ENCODE measurements around the gene C4orf46. TPM values are rescaled to one million over a fixed set of nuclear protein-coding genes. Genes with fewer than 3 reads are reported as not detected.

The C4orf46 gene
- 13.0 and 13.1 TPM in 2 replicates for total RNA-seq (2013; cell fraction: nucleolus; rRNA removed)
- 16.2 and 17.2 TPM in 2 replicates for total RNA-seq (2014; rRNA removed)
- 19.8 and 20.8 TPM in 2 replicates for total RNA-seq (2014; rRNA removed; fragmentation: Illumina TruSeq; extraction: Trizol)
- total RNA-seq (2021), result 14.4 and 16.4 TPM in 2 replicates
- 8.6 TPM for polyA plus RNA-seq (2011; ENCODE audit: low read depth)
- polyA plus RNA-seq (2011; rRNA removed), result 40.2 and 47.8 TPM in 2 replicates
- polyA plus RNA-seq (2011; cell fraction: cytosol; rRNA removed), result 11.7 and 14.0 TPM in 2 replicates
- 9.3 and 9.7 TPM in 2 replicates for polyA plus RNA-seq (2011; cell fraction: nucleus; rRNA removed)
- polyA plus RNA-seq (2012), result 9.6 and 10.5 TPM in 2 replicates
- 24.8 and 43.6 TPM in 2 replicates for polyA plus RNA-seq (2014; fragmentation: Illumina TruSeq; extraction: Trizol)
- 10 to 100 TPM in 1 of 2 experiments, 1 to 10 TPM in 1; 9.3 to 12.0 TPM for polyA plus RNA-seq (2014; fragmentation: Nextera tagmentation; extraction: Ambion mirVana)
- 15.3 and 20.1 TPM in 2 replicates for polyA plus RNA-seq (2014; rRNA removed)
- polyA plus RNA-seq (2016; fragmentation: Nextera tagmentation; extraction: Ambion mirVana), result 10 to 100 TPM; 32.6 to 35.1 TPM
- 8.4 and 20.6 TPM in 2 replicates for polyA minus RNA-seq (2011; rRNA and poly(A)+ RNA removed)
- 4.9 and 6.9 TPM in 2 replicates for polyA minus RNA-seq (2011; cell fraction: cytosol; rRNA and poly(A)+ RNA removed)
- 3.6 and 5.5 TPM in 2 replicates for polyA minus RNA-seq (2011; cell fraction: nucleus; rRNA and poly(A)+ RNA removed)
- percentile 88 among the genes with signal in this experiment for Bru-seq, nascent RNA
- percentile 96 among the genes with signal in this experiment for BruChase-seq, experiment 1, labeled RNA remaining after a 6-hour chase
- BruChase-seq, experiment 2, labeled RNA remaining after a 2-hour chase, result percentile 97 among the genes with signal in this experiment
- long read RNA-seq, experiment 1, transcript C4orf46-201 (2 exons, 3,521 nt), result major isoform, 29 of 34 reads
- long read RNA-seq, experiment 1, partial matches to known transcripts, result 0 of 34 reads
- long read RNA-seq, experiment 1, other reads (novel, unspliced or antisense), result 5 of 34 reads
- long read RNA-seq, experiment 2, transcript C4orf46-201 (2 exons, 3,521 nt), result major isoform, 54 of 72 reads
- long read RNA-seq, experiment 2, partial matches to known transcripts, result 0 of 72 reads
- long read RNA-seq, experiment 2, other reads (novel, unspliced or antisense), result 15 of 72 reads

GRCh38 chr4:158671665-158671914 lies at the start of gene C4orf46:
TSS of gene C4orf46 (minus strand) at chr4:158671887. CDS start at chr4:158671801, 86 bp downstream.
- DNase-seq (ENCODE audit: low read depth, low spot score), result no peak
- in situ Hi-C loops (cut with MboI), result no loop called here
- Histone ChIP-seq H4K20me1 (ENCODE audit: control insufficient read depth, insufficient read depth) (no peaks in the 10 kb centered on the region), H3K4me2 (ENCODE audit: control insufficient read depth, insufficient read depth) (peak within 1 kb of the TSS; percentile 95), H3K27me3 (replicated peaks in 1 of 2; ENCODE audit: control insufficient read depth in 2 of 2, insufficient read depth in 2 of 2, low read length in 1 of 2) (no peaks in the 10 kb centered on the region), H3K79me2 (ENCODE audit: control insufficient read depth, insufficient read depth, low read length) (peaks cover 37% of the 10 kb centered on the region), H3K9me3 (replicated peaks; ENCODE audit: control insufficient read depth, insufficient read depth, low read length) (no peaks in the 10 kb centered on the region), H3K9ac (ENCODE audit: control insufficient read depth, insufficient read depth, low read length) (peak within 1 kb of the TSS; percentile 88), H3K27ac (ENCODE audit: control insufficient read depth, insufficient read depth) (peak within 1 kb of the TSS; percentile 85), H2AFZ (ENCODE audit: control insufficient read depth, low read depth, low read length) (peak within 1 kb of the TSS; percentile 97), H3K4me3 (peak within 1 kb of the TSS; percentile 89), H3K4me1 (ENCODE audit: control insufficient read depth, insufficient read depth, low read length) (no peaks in the 10 kb centered on the region), H3K36me3 (ENCODE audit: control insufficient read depth in 2 of 2, insufficient read depth in 2 of 2, low read length in 1 of 2) (peaks cover 0 to under 1% of the 10 kb centered on the region in 2 experiments; a peak in 1 of 4 replicates)
- RAD21 ChIA-PET (ENCODE audit: unreplicated experiment), result interaction anchor here (1.3 kb wide), 2 partner anchors 180 to 507 kb away, joined by 3 read pairs; no protein-coding TSS in a partner anchor
- no peak for FAIRE-seq
- POLR2A ChIA-PET, result interaction anchor here (1.4 kb wide), 1 partner anchor 150 kb away, joined by 3 read pairs; no protein-coding TSS in a partner anchor
- WGBS (ENCODE audit: insufficient coverage, insufficient replicate concordance, low lambda C conversion rate, missing lambda C conversion rate), result 1% methylated on average over 18 of the region's 20 CpGs
- no peak for TF ChIP-seq MXI1 (IDR thresholded peaks at IDR 0.05; ENCODE audit: low read depth, low read length)
- TF ChIP-seq NKRF (conservative IDR thresholded peaks at IDR 0.05), result peak; percentile 99
- TF ChIP-seq GATAD2B (conservative IDR thresholded peaks at IDR 0.05; ENCODE audit: low read depth), result 0 out of 2 replicates have a peak, but pooled peaks have one; percentile 21
- 0 out of 2 replicates have a peak, but pooled peaks have one; percentile 70 for TF ChIP-seq SMARCA5 (IDR thresholded peaks at IDR 0.05)
- peak; percentile 43; the same call in 1 of the 2 replicates for TF ChIP-seq SMAD5 (IDR thresholded peaks at IDR 0.05; ENCODE audit: low read depth)
- 0 out of 2 replicates have a peak, but pooled peaks have one; percentile 1 for TF ChIP-seq SPI1 (IDR thresholded peaks at IDR 0.05; ENCODE audit: borderline replicate concordance, insufficient read depth, low read depth, low read length)
- 0 out of 4 replicates have a peak, but pooled peaks have one; percentile 17 to 32 for TF ChIP-seq IKZF2 (IDR thresholded peaks at IDR 0.05)
- peak; percentile 35; the same call in 1 of the 2 replicates for TF ChIP-seq SIN3A (IDR thresholded peaks at IDR 0.05; ENCODE audit: low read depth, low read length)
- TF ChIP-seq, protein P1, sequence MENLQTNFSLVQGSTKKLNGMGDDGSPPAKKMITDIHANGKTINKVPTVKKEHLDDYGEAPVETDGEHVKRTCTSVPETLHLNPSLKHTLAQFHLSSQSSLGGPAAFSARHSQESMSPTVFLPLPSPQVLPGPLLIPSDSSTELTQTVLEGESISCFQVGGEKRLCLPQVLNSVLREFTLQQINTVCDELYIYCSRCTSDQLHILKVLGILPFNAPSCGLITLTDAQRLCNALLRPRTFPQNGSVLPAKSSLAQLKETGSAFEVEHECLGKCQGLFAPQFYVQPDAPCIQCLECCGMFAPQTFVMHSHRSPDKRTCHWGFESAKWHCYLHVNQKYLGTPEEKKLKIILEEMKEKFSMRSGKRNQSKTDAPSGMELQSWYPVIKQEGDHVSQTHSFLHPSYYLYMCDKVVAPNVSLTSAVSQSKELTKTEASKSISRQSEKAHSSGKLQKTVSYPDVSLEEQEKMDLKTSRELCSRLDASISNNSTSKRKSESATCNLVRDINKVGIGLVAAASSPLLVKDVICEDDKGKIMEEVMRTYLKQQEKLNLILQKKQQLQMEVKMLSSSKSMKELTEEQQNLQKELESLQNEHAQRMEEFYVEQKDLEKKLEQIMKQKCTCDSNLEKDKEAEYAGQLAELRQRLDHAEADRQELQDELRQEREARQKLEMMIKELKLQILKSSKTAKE (IDR thresholded peaks at IDR 0.05; ENCODE audit: low read depth, poor library complexity, severe bottlenecking), result no peak
- no peak for TF ChIP-seq STAT1 (conservative IDR thresholded peaks at IDR 0.05)
- no peak for TF ChIP-seq LARP7 (IDR thresholded peaks at IDR 0.05)
- CTCF ChIA-PET, result interaction anchor here (0.7 kb wide), 1 partner anchor 10 kb away, joined by 3 read pairs; no protein-coding TSS in a partner anchor
- intact Hi-C loops (cut with micrococcal nuclease; ENCODE audit: unreplicated experiment), result no loop called here
- no peak for ATAC-seq
- SMC1A ChIA-PET (ENCODE audit: uncharacterized antibody, unreplicated experiment), result interaction anchor here (0.5 to 1.2 kb wide), 2 partner anchors 180 to 529 kb away, joined by 4 read pairs; no protein-coding TSS in a partner anchor
- no TSS peak for BruUV-seq (replicated peaks)

Data from GM12878 (cell line).